HCT116 (cell line): ENCODE measurements around the gene SESN3.

Experiments
- CEBPB ChIP-seq: IDR thresholded peaks from 2 replicates; pipeline ENCODE4 v1.6.1; 2012; ENCODE audit warnings: low read depth
- EGR1 ChIP-seq: IDR thresholded peaks from 2 replicates; pipeline ENCODE4 v1.6.1; 2012; ENCODE audit warnings: low read depth
- EZH2 ChIP-seq: fragments of 200-600 bp; sonication (generic); IDR thresholded peaks from 2 replicates; pipeline ENCODE4 v1.6.1; 2017; ENCODE audit warnings: antibody characterized with exemption, mixed run types
- EZH2phosphoT487 ChIP-seq: fragments of 200-600 bp; IDR thresholded peaks from 2 replicates; pipeline ENCODE4 v1.6.1; 2018; ENCODE audit warnings: antibody characterized with exemption, borderline replicate concordance
- FOSL1 ChIP-seq: IDR thresholded peaks from 2 replicates; pipeline ENCODE4 v1.6.1; 2012; ENCODE audit warnings: low read depth
- POLR2A ChIP-seq: IDR thresholded peaks from 2 replicates; pipeline ENCODE4 v1.7.0; 2011; ENCODE audit warnings: borderline replicate concordance; ENCODE audit not compliant: insufficient read depth, insufficient read length; ENCODE audit errors: extremely low read depth
- POLR2AphosphoS5 ChIP-seq: IDR thresholded peaks from 2 replicates; pipeline ENCODE4 v1.6.1; 2011; ENCODE audit warnings: mild to moderate bottlenecking, low read depth, low read length, moderate library complexity
- RAD21 ChIP-seq: IDR thresholded peaks from 2 replicates; pipeline ENCODE4 v1.6.1; 2012; ENCODE audit warnings: low read depth, mild to moderate bottlenecking
- SRF ChIP-seq: IDR thresholded peaks from 2 replicates; pipeline ENCODE4 v1.6.1; 2012; ENCODE audit warnings: low read depth
- TCF7L2 ChIP-seq: IDR thresholded peaks from 2 replicates; pipeline ENCODE4 v1.7.0; 2011; ENCODE audit warnings: borderline replicate concordance, inconsistent platforms; ENCODE audit not compliant: insufficient read depth, insufficient read length; ENCODE audit errors: extremely low read depth
- ZFX ChIP-seq: fragments of 450-650 bp; IDR thresholded peaks from 2 replicates; pipeline ENCODE4 v1.6.1; 2017
- ZNF274 ChIP-seq: fragments of 200-500 bp; sonication (Bioruptor generic); IDR thresholded peaks from 2 replicates; pipeline ENCODE4 v1.6.1; 2014; ENCODE audit warnings: mild to moderate bottlenecking, low read depth, low read length, inconsistent platforms
- TF ChIP-seq, protein P1 (sequence below), 3 experiments: fragments of 200-600 bp in 1 of 3; sonication (generic) in 1 of 3; IDR thresholded peaks in 2 of 3; conservative IDR thresholded peaks in 1 of 3; 2 replicates each; pipeline ENCODE4 v1.5.1; 2012 to 2017; ENCODE audit warnings: low read depth in 2 of 3, low read length in 2 of 3, antibody characterized with exemption in 1 of 3, borderline replicate concordance in 1 of 3, control low read depth in 1 of 3, mild to moderate bottlenecking in 1 of 3, mixed read lengths in 1 of 3, mixed run types in 1 of 3, moderate library complexity in 1 of 3; ENCODE audit not compliant: insufficient read depth in 1 of 3

GRCh38 chr11:95152876-95153856 is 77.8 kb downstream of the SESN3 start:
- TF ChIP-seq EZH2phosphoT487, result no peak
- TF ChIP-seq, protein P1, sequence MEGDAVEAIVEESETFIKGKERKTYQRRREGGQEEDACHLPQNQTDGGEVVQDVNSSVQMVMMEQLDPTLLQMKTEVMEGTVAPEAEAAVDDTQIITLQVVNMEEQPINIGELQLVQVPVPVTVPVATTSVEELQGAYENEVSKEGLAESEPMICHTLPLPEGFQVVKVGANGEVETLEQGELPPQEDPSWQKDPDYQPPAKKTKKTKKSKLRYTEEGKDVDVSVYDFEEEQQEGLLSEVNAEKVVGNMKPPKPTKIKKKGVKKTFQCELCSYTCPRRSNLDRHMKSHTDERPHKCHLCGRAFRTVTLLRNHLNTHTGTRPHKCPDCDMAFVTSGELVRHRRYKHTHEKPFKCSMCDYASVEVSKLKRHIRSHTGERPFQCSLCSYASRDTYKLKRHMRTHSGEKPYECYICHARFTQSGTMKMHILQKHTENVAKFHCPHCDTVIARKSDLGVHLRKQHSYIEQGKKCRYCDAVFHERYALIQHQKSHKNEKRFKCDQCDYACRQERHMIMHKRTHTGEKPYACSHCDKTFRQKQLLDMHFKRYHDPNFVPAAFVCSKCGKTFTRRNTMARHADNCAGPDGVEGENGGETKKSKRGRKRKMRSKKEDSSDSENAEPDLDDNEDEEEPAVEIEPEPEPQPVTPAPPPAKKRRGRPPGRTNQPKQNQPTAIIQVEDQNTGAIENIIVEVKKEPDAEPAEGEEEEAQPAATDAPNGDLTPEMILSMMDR (IDR thresholded peaks at IDR 0.05 in 2 of 3, conservative IDR thresholded peaks at IDR 0.05 in 1 of 3; ENCODE audit: borderline replicate concordance in 1 of 3, insufficient read depth in 1 of 3, low read depth in 2 of 3, low read length in 2 of 3), result no peak
- no peak for TF ChIP-seq FOSL1
- no peak for TF ChIP-seq SRF
- no peak for TF ChIP-seq POLR2A
- no peak for TF ChIP-seq RAD21
- TF ChIP-seq ZNF274, result no peak
- no peak for TF ChIP-seq TCF7L2
- no peak for TF ChIP-seq CEBPB
- TF ChIP-seq EZH2, result no peak
- TF ChIP-seq EGR1, result no peak
- TF ChIP-seq POLR2AphosphoS5, result no peak
- TF ChIP-seq ZFX, result no peak
